ENCODE results near the gene PRKCZ. TPM values are rescaled to one million over a fixed set of nuclear protein-coding genes. Genes with fewer than 3 reads are reported as not detected.

The PRKCZ gene
- total RNA-seq, 1 donor from 2014 or later: 0.59 TPM

GRCh38 chr1:2206813-2207487 lies 156.7 kb downstream of the PRKCZ start:
- DNase-seq (ENCODE audit: low read depth, low spot score): no peak

- DNase-seq (ENCODE audit: low read depth, low spot score): no peak
Measured at GRCh38 chr1:2208309-2209239, 158.4 kb downstream of the PRKCZ start.

- DNase-seq (ENCODE audit: low read depth, low spot score): no peak
Measured at GRCh38 chr1:2209400-2210083, 159.3 kb downstream of the PRKCZ start.

DNA sequence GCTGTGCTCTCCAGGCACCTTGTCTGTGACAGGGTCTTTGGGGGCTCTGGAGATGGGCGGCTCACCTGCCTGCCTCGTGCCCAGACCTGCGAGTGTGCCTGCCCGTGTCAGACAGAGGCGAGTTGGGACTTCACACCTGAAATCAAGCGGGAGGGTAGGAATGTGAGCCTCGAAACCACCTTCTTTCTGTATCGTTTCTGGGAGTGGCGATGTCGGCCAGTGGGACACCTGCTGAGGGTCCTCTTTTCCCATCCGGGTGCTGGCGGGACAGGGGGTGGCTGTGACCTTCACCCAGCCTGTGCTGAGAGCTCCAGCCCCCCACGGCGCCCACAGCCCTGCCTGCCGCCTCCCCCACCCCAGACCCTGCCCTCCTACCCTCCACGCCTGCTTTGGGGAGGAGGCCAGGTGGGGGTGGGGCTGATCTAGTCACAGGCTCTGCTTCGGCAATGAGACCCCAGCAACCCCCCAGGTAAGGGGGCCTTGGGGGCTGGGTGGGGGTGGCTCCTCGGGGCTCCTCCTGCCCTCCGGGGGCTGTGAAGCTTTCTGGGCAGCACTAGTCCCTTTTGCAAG lies 160.0 kb downstream of the PRKCZ start:
- DNase-seq (ENCODE audit: low read depth, low spot score): no peak

GRCh38 chr1:2210786-2211185 lies 160.6 kb downstream of the PRKCZ start:
- DNase-seq (ENCODE audit: low read depth, low spot score): no peak

- no peak for DNase-seq (ENCODE audit: low read depth, low spot score)
Measured at GRCh38 chr1:2212274-2212531, 162.0 kb downstream of the PRKCZ start.

GRCh38 chr1:2212532-2213491 lies 162.6 kb downstream of the PRKCZ start:
- peak; percentile 89 for DNase-seq (ENCODE audit: low read depth, low spot score)

DNA sequence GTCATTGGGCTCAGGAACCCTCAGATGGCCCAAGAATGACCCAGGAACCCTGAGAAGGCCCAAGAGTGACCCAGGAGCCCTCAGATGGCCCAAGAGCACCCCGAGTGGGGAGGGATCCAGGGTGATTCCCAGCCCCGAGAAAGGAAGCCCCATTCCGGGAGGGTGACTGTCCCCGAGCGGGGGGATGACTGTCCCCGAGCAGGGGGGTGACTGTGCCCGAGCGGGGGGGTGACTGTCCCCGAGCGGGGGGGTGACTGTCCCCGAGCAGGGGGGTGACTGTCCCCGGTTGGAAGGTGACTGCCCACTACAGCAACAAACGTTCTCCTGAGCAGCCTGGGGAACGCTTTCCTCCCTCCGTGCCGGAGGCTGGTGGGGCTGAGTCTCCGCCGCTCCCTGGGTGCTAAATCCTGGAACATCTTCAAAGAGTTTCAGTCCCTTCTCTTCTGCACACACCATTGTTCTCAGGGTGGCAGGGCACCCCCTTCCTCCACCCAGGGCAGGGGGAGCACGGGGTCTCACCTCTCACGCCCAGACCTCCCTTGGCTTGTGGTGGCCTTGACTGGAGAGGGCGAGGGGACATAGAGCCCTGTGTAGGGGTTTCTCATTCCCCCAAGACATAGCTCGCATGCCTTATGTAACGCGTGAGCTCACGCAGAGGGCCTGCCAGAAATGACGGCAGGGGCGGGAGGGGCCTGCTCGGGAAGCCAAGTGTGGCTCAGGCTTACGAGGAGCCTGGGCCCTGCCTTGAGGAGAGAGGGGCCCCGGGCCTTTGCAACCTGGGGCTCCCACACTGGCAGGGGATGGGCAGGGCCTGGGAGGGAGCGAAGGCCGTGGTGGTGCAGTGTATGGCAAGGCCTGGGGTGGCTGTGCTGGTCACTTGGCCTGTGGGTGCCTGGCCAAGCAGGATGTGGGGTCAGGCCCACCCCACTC lies 163.6 kb downstream of the PRKCZ start:
- no peak for DNase-seq (ENCODE audit: low read depth, low spot score)

- DNase-seq (ENCODE audit: low read depth, low spot score): no peak
Measured at GRCh38 chr1:2214541-2215241, 164.5 kb downstream of the PRKCZ start.

DNA sequence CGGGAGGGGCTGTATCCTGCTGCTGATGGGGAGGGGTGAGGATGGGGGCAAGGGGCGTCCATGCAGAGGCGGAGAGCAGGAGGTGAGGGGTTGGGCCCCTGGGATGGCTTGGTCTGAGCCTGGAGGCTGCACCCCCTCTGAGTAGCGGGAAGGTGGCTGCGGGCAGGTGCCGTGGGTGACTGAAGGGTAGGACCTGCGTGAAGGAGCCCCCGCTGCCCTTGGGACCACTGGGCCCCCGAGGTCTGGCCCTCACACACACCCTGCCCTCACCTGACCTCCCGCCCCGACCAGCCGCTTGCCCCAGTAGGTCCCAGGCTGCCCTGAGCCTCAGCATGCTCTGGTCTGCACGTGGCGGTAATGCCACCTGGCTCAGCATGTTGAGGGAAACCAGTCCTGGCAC lies 165.1 kb downstream of the PRKCZ start:
- no peak for DNase-seq (ENCODE audit: low read depth, low spot score)

- no peak for DNase-seq (ENCODE audit: low read depth, low spot score)
Measured at GRCh38 chr1:2215909-2216766, 165.9 kb downstream of the PRKCZ start.

GRCh38 chr1:2216767-2217058 lies 166.5 kb downstream of the PRKCZ start:
- DNase-seq (ENCODE audit: low read depth, low spot score): no peak

DNA sequence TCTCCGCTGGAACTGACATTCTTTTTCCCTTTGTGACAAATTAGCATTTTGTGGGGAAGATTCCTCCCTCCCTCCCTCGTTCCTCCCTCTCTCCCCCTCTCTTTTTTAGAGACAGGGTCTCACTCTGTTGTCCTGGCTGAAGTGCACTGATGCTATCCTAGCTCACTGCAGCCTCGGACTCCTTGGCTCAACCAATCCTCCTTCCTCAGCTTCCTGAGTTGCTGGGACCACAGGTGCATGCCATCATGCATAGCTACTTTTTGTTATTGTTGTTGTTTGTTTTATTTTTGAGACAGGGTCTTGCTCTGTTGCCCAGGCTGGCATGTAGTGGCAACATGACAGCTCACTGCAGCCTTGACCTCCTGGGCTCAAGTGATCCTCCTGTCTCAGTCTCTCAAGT lies 171.1 kb downstream of the PRKCZ start:
- DNase-seq (ENCODE audit: low read depth, low spot score): no peak

GRCh38 chr1:2224170-2224584 lies 174.0 kb downstream of the PRKCZ start:
- DNase-seq (ENCODE audit: low read depth, low spot score): no peak

DNA sequence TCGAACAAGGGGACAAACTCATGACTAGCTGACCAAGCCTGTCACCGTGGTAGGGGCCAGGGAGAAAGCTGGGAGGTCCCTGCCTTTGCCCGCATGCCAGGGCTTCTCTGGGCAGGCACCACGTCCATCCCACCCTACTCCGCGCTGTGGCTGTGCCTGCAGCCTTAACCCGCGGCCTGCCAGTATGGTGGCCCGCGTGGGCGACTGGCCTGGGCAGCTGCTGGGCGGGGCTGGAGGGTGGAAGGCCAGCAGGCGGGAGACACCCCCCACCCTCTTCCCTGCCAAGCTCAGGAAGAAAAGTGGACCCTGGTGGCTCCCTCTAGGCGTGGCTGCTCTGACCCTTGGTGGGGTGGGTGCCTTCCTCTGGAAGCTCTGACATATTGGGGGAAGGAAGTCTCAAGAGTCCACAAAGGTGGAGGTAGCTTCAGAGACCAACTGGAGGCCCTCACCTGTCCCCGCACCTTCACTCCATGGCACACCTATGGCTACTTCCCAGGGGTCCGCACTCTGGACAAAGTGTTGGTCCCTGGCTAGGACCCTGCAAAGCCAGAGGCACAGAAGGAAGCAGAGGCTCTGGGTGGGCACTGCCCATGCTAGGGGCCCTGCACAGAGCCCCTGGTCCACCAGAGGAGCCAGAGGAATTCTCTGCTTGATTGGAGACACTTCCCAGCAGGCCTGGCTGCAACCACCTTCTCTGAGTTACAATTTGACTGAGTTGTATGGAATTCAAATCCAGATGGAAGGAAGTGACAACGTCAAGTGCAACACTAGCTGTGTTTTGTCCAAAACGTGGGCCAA lies 174.6 kb downstream of the PRKCZ start:
- no peak for DNase-seq (ENCODE audit: low read depth, low spot score)

- DNase-seq (ENCODE audit: low read depth, low spot score): no peak
Measured at GRCh38 chr1:2226525-2227345, 176.5 kb downstream of the PRKCZ start.

All from pulmonary artery endothelial cell (primary cell).